Motor neuron (in vitro differentiated cells): ENCODE results near the gene GCC2. TPM values are rescaled to one million over a fixed set of nuclear protein-coding genes. Genes with fewer than 3 reads are reported as not detected.
"Not testable (repeated sequence)": the region's sequence is repeated elsewhere in the genome, so short reads cannot be mapped to it uniquely, and the experiment has no call there.

Experiments
- ATAC-seq, 8 experiments: fragments of 200-7000 bp; cut with Tn5 transposase; replicated peaks in 6 of 8; 2 replicates each; pipeline ENCODE4 v1.8.0; 2021; ENCODE audit warnings: mild to moderate bottlenecking in 8 of 8, moderate library complexity in 8 of 8
- H3K27ac ChIP-seq, 2 donors: fragments of 250-450 bp; sonication (Bioruptor Pico); 2 replicates each; pipeline ENCODE4 v1.9.0; 2021; ENCODE audit warnings: antibody characterized with exemption in 2 of 2, mild to moderate bottlenecking in 2 of 2, moderate library complexity in 1 of 2
- H3K4me1 ChIP-seq, 2 donors: fragments of 250-450 bp; sonication (Bioruptor Pico); replicated peaks in 1 of 2; 2 replicates each; pipeline ENCODE4 v1.6.1; 2021; ENCODE audit warnings: antibody characterized with exemption in 2 of 2, mild to moderate bottlenecking in 2 of 2, moderate library complexity in 1 of 2
- H3K4me3 ChIP-seq, 5 donors: fragments of 250-450 bp; sonication (Bioruptor Pico); 2 replicates each; pipeline ENCODE4 v1.9.0; 2021; ENCODE audit warnings: antibody characterized with exemption in 5 of 5, mild to moderate bottlenecking in 5 of 5, moderate library complexity in 4 of 5
- WGBS, 10 experiments: fragments of 450-650 bp; shearing (Covaris generic); methylation state at CpG; one replicate each; pipeline ENCODE4 v1.0.0; 2022; 5-methylcytosine and 5-hydroxymethylcytosine counted together
- in situ Hi-C, 9 experiments: fragments of 400-800 bp; cut with MboI; loops; one replicate each; pipeline ENCODE4 v1.15.0; 2021; ENCODE audit warnings: low sequenced_read_pairs in 9 of 9, low pct_unique_long_range_greater_than_20kb in 2 of 9; ENCODE audit not compliant: unreplicated experiment in 9 of 9
- total RNA-seq, 8 experiments: library from RNA; unstranded; fragments of 300-600 nt; gene quantifications; 2 replicates each; pipeline versions ENCODE4 v1.2.3 to v1.2.4, GENCODE V29; 2022

GCC2 gene
- total RNA-seq, 8 experiments from 2014 or later: 17.5 to 57.6 (median 38.6) TPM

DNA sequence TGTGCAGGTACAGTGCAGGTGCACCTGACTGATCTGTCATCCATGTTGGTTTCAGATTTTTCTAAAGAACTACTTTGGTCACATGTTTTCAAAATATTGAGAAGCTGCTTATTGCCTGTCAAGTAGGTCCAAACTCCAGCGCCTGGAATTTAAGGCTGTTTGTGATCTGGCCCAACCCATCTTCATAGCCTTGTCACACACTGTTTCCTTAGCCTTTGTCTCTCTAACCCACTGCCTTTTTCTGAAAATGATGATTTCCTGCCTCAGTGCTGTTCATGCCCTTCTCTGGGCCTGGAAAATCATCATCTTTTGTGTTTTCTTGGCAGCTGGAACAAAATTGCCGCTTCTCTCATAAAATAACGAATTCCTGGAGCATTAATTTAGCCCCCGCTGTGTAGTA is 92.4 kb downstream of the GCC2 start:
- no peak for ATAC-seq
- 67 to 100% (median 90%) methylated on average over 2 to 4 of the region's 4 CpGs for WGBS, 10 experiments
- H3K4me3 ChIP-seq: no peak overlapping the region
- H3K27ac ChIP-seq: no peak overlapping the region
- peaks cover 0 to 8% of the 10 kb centered on the region in 2 donors for H3K4me1 ChIP-seq
- in situ Hi-C loops: no loop called here

DNA sequence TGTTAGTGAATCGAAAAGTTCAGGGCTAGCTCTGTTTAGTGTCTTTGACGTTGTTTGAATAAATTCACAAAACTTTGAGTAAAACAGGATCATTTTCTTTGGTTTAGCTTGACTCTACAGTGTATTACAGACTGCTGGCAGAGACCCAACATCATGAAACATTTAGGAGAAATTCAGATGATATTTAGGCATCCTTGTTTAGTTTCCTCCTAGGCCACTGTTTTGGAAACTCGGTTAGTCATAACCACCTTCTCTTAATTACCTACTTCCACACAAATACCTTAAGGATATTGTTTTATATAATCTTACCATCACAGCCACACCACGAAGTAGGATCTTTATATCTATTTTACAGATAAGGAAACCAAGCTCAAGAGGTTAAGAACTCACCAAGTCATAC is 93.1 kb downstream of the GCC2 start:
- H3K4me3 ChIP-seq: no peak overlapping the region
- 17 to 97% (median 90%) methylated on average over 3 to 4 of the region's 4 CpGs; no CpG with 5 or more reads in 1 of the 10 experiments for WGBS, 10 experiments
- ATAC-seq: no peak
- H3K27ac ChIP-seq: no peak overlapping the region
- peaks cover 0 to 7% of the 10 kb centered on the region in 2 donors for H3K4me1 ChIP-seq
- in situ Hi-C loops: no loop called here

DNA sequence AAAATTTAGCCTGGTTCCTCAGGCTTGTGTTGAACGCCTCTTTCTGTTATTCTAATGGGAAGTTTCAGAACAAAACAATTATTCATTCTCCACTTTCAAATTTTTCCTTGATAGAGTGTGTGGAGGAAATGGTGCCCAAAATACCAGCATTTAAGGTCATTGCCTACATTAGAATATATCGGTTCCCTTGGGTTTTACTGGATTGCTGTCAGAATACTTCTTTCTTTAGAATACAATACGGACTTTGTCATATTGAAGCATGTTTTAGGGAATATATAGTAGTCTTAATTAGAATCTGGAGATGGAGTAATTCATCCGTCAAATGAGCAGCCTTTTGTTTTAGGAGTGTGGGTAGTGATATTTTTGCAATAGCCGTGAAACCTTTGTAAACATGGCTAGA is 98.6 kb downstream of the GCC2 start:
- Histone ChIP-seq H3K4me3 (no peak overlapping the region), H3K4me1 (peaks cover 0 to 6% of the 10 kb centered on the region in 2 donors), H3K27ac (no peak overlapping the region)
- in situ Hi-C loops: no loop called here
- WGBS, 10 experiments: 76 to 94% (median 90%) methylated on average over 2 to 5 of the region's 5 CpGs; no CpG with 5 or more reads in 1 of the 10 experiments
- ATAC-seq: no peak

DNA sequence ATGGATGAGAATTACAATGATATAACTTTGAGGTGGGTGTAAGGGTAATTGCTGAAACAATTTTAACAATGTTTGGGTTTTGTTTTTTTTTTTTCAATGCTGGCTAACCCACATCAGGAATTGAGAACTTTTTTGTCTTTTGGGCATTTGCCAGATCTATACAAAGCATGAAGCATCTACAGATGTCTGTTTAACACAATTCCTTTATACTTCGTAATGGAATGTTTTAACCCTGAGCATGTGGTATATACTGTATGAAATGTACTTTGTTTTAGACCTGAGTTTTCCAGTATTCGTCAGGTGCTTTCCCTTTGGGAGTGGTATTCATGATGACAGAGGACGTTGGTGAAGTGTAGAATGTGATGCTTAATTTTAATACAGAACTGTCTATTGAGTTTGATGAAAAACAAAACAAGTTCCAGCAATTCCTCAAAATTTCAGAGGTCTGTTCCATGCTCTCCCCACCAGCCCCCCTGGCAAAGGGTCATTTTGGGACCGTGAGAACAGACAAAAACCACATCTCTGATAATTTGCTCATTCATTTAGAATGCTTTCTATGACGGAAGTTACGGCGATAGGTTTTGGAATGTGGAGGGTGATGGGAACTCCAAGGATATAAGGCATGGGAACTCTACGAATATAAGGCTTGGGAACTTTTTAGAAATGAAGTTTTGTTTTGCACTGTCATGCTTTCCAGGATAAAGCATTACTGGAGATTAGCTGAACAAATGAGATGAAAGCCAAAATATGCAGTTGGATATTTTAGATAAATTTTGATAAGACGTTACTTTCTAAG is 99.4 kb downstream of the GCC2 start:
- Histone ChIP-seq H3K4me1 (peaks cover 0 to 6% of the 10 kb centered on the region in 2 donors), H3K27ac (no peak overlapping the region), H3K4me3 (no peak overlapping the region)
- in situ Hi-C loops: no loop called here
- 78 to 94% (median 84%) methylated on average over 2 to 9 of the region's 9 CpGs for WGBS, 10 experiments
- no peak for ATAC-seq

DNA sequence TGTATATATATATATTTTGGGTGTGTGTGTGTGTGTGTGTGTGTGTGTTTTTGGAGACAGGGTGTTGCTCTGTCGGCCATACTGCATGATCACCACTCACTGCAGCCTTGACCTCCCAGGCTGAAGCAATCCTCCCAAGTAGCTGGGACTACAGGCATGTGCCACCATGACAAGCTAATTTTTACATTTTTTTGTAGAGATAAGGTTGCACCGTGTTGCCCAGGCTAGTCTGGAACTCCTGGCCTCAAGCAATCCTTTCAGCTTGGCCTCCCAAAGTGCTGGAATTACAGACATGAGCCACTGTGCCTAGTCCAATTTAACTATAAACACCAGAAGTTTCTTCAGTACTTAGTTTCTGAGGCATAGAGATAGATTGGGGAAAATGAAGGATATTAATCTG is 103.6 kb downstream of the GCC2 start:
- Histone ChIP-seq H3K4me1 (peaks cover 2 to 8% of the 10 kb centered on the region in 2 donors), H3K4me3 (no peak overlapping the region), H3K27ac (no peak overlapping the region)
- in situ Hi-C loops: no loop called here
- peak in 1 of 8 experiments; percentile 18 for ATAC-seq
- WGBS, 10 experiments: 48 to 100% (median 86%) methylated on average over 1 to 2 of the region's 2 CpGs; no CpG with 5 or more reads in 5 of the 10 experiments

DNA sequence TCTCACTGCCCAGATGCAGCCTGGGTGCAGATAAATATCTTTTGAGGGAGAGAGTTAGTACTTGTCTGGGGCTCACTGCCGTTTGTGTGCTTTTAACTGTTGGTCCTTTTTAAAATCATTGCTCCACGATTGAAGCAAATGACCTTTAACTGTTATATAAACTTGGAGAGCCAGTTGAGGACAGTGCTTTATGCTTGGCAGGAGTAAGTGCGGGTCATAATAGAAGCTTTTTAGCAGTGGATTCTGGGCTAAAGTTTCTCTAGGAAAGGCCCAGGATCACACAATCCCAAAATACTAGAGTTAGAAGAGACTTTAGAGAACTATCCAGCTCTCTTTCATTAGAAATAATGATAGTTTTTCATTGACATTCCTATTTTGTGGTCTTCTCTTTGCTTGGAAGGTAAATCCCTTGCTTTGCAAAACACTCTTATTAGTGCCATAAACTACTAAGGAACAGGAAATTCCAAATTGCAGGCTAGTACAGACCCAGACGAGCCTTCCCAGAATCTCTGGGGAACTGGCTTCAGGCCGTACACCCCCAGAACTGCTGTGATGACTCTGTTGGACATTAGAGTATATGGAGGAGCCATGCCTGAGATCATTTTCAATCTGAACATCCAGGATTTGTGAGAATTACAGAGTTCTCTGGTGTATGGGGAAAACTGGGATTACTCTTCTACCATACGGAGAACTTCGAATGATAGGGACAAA is 104.4 kb downstream of the GCC2 start:
- Histone ChIP-seq H3K27ac (no peak overlapping the region), H3K4me1 (peaks cover 2 to 5% of the 10 kb centered on the region in 2 donors), H3K4me3 (no peak overlapping the region)
- no peak for ATAC-seq
- WGBS, 10 experiments: 0 to 100% (median 85%) methylated on average over 1 to 5 of the region's 7 CpGs; no CpG with 5 or more reads in 1 of the 10 experiments
- in situ Hi-C loops: no loop called here

DNA sequence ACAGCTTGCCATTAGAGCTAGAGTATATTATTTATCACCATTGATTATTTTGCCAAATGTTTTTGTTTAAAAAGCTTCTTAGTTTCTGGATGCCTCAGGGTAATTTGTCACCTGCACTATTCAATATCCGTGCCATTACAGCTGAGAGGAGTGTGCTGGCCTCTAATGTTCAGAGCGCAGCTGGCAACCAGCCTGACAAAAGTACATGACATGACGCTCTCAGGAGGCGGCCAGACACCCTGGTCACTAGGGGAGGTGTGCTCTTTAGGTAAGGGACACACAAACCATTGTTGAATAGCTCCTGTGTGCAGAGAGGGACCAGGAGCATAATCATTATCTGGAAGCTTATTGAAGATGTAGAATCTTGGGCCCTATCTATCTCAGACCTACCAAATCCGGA is 105.5 kb downstream of the GCC2 start:
- peak in 3 of 8 experiments; percentile 40 to 65 (median 63) for ATAC-seq
- no peak overlapping the region for H3K4me3 ChIP-seq
- peaks cover 2% of the 10 kb centered on the region in 2 donors for H3K4me1 ChIP-seq
- no peak overlapping the region for H3K27ac ChIP-seq
- 20 to 87% (median 81%) methylated on average over 1 to 5 of the region's 5 CpGs; no CpG with 5 or more reads in 4 of the 10 experiments for WGBS, 10 experiments
- in situ Hi-C loops: no loop called here

DNA sequence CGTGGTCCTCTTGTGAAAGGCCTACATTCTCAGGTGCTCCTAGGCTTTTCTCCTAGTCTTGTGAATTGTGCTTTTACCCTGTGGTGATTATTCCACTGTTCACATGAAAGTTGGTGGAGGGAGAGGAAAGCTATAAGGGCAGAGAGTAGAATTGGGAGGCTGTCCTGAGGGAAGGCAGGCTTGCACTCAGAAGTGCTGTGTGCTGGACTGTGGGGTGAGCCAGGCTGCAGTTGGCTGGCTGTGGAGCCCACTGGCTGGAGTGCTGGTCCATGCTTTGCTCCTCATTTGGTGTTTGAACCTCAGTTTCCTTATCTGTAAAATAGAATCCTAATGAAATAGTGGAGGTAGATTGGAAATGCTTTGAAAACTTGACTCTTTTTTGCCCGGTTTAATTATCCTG is 106.6 kb downstream of the GCC2 start:
- no peak for ATAC-seq
- no peak overlapping the region for H3K27ac ChIP-seq
- in situ Hi-C loops: no loop called here

DNA sequence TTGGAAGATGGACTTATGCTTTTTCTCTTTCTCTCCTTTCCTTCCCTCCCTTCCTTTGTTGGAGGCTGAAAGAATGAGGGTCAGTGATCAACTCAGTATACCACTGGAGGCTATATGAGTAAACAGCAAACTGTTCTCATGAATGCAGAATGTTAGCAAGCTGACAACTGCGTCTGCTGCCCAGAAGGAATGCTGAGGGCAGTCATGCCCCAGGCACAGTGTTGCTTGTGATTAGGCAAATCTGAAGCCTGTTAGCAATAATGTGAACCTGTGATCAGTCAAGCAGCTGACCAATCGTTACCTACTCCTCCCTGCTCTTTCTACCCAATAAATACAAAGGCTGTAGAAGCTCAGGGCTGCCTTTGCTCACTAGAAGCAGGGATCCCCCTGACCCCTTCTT is 107.6 kb downstream of the GCC2 start:
- H3K4me3 ChIP-seq, H3K27ac ChIP-seq, in situ Hi-C loops: not testable (repeated sequence)
- WGBS, 10 experiments: 0 to 100% (median 85%) methylated on average over 1 to 2 of the region's 2 CpGs; no CpG with 5 or more reads in 4 of the 10 experiments
- ATAC-seq: peak in 1 of 8 experiments; percentile 49
- peaks cover 2 to 13% of the 10 kb centered on the region in 2 donors for H3K4me1 ChIP-seq

More for the DNA sequence above, 106.6 kb downstream of the GCC2 start:
- Histone ChIP-seq H3K4me1 (peaks cover 2 to 7% of the 10 kb centered on the region in 2 donors), H3K4me3 (no peak overlapping the region)
- 80 to 100% (median 97%) methylated on average over 1 to 2 of the region's 2 CpGs; no CpG with 5 or more reads in 2 of the 10 experiments for WGBS, 10 experiments

Other genes starting within 250 kb of the GCC2 start
- not detected for gene SULT1C3, start 209.2 kb upstream of the GCC2 start, total RNA-seq
- gene SULT1C2, start 160.3 kb upstream of the GCC2 start, total RNA-seq: 1 to 10 TPM in 4 of 8 experiments, under 1 TPM in 4; 0.21 to 6.6 (median 1.4) TPM
- 10 to 100 TPM in 1 of 8 experiments, 1 to 10 TPM in 5, under 1 TPM in 2; 0.20 to 26.9 (median 2.0) TPM for gene SULT1C4, start 71.3 kb upstream of the GCC2 start, total RNA-seq
- gene LIMS1, start 85.3 kb downstream of the GCC2 start, total RNA-seq: 10 to 100 TPM in 6 of 8 experiments, 1 to 10 TPM in 2; 8.5 to 38.3 (median 20.7) TPM